Adrenal gland (tissue), 12 donors: ENCODE results near the gene CHM. TPM values are rescaled to one million over a fixed set of nuclear protein-coding genes. Genes with fewer than 3 reads are reported as not detected.

Experiments used
- DNase-seq, 7 donors: peaks; one replicate each; pipeline ENCODE4 v3.0.0-alpha.2; 2019 to 2020
- H3K27ac ChIP-seq, 5 donors: fragments of 200-600 bp; sonication (generic) in 4 of 5; 1 replicate in 3 of 5; 2 replicates in 2 of 5; pipeline versions ENCODE4 v1.5.1 to v1.8.0; 2016 to 2020; ENCODE audit warnings: mild to moderate bottlenecking in 1 of 5
- H3K27me3 ChIP-seq: fragments of 200-600 bp; 2 replicates; pipeline ENCODE4 v1.8.0; 2021
- H3K36me3 ChIP-seq, 2 donors: fragments of 200-600 bp; replicated peaks in 1 of 2; 1 replicate in 1 of 2; 2 replicates in 1 of 2; pipeline versions ENCODE4 v1.5.1 to v1.8.0; 2018 to 2022
- H3K4me1 ChIP-seq, 2 donors: fragments of 200-600 bp; replicated peaks in 1 of 2; 1 replicate in 1 of 2; 2 replicates in 1 of 2; pipeline versions ENCODE4 v1.5.1 to v1.8.0; 2018 to 2021
- H3K4me3 ChIP-seq, 4 donors: fragments of 200-600 bp; sonication (generic) in 3 of 4; one replicate each; pipeline ENCODE4 v1.5.1; 2016 to 2018
- H3K9me3 ChIP-seq, 3 donors: fragments of 200-600 bp; sonication (generic) in 1 of 3; replicated peaks in 1 of 3; 1 replicate in 2 of 3; 2 replicates in 1 of 3; pipeline versions ENCODE4 v1.5.1 to v1.8.0; 2016 to 2021
- CTCF ChIP-seq, 6 experiments: fragments of 450-650 bp in 4 of 6; fragments of 200-600 bp in 2 of 6; sonication (generic) in 1 of 6; IDR thresholded peaks; 1 replicate in 5 of 6; 2 replicates in 1 of 6; pipeline versions ENCODE4 v1.5.1 to v1.8.0; 2016 to 2021; ENCODE audit warnings: antibody characterized with exemption in 6 of 6, mild to moderate bottlenecking in 2 of 6, moderate library complexity in 1 of 6
- POLR2A ChIP-seq, 2 donors: fragments of 450-650 bp; IDR thresholded peaks; one replicate each; pipeline ENCODE4 v1.6.1; 2017; ENCODE audit warnings: antibody characterized with exemption in 2 of 2, mild to moderate bottlenecking in 2 of 2, moderate library complexity in 1 of 2
- WGBS, 4 donors: extraction: QIAGEN DNeasy Blood & Tissue Kit in 2 of 4; methylation state at CpG; one replicate each; pipeline versions ENCODE4 v1.1.5 to v1.1.7; 2013 to 2017; 5-methylcytosine and 5-hydroxymethylcytosine counted together
- intact Hi-C, 2 donors: fragments of 100-400 bp; cut with DNase I; formaldehyde crosslinking; loops; one replicate each; pipeline versions ENCODE4 v1.14.1 to v1.15.0; 2022 to 2023
- polyA plus RNA-seq, 3 donors: library from polyadenylated mRNA; stranded (reverse); fragments of 200-250 nt in 2 of 3; fragments of 350-450 nt in 1 of 3; fragmentation: Illumina TruSeq in 1 of 3; extraction: RNeasy Lipid Tissue Mini Kit (QIAGEN cat#74804) in 1 of 3; gene quantifications; one replicate each; pipeline ENCODE4 v1.2.3, GENCODE V29; 2013 to 2014
- total RNA-seq, 9 donors: library from RNA; depleted of rRNA in 4 of 9; stranded (reverse); fragments of >200 nt in 4 of 9; fragments of 120-200 nt in 1 of 9; fragmentation: NEBNext Ultra II Directional in 1 of 9; extraction: Animal tissue kit (Norgen Biotek cat#: 25700) in 1 of 9; gene quantifications; one replicate each; pipeline versions ENCODE4 v1.1.0 to v1.2.4, GENCODE V29; 2013 to 2023
- donor health status: healthy with polysubstance abuse.
- donor health status: Bipolar disorder and iron deficiency.
- donor health status: DM: yes; HTN: yes; CAD: no.
- donor health status: DM: no; HTN: no; CAD: no.
- donor health status: DM: no; HTN: no; CAD: no.
- donor health status: DM: yes; HTN: yes; CAD: no.

The CHM gene
- total and polyA plus RNA-seq, 12 donors: 12.6 to 48.8 (median 25.7) TPM

- no peak for TF ChIP-seq POLR2A (IDR thresholded peaks at IDR 0.05)
- no peak for TF ChIP-seq CTCF (IDR thresholded peaks at IDR 0.05)
- Histone ChIP-seq H3K4me3 (no peak overlapping the region), H3K9me3 (no peaks in the 10 kb centered on the region), H3K27me3 (peaks cover 15% of the 10 kb centered on the region), H3K36me3 (no peaks in the 10 kb centered on the region), H3K4me1 (no peaks in the 10 kb centered on the region), H3K27ac (no peak overlapping the region)
- intact Hi-C loops: no loop called here
- 68 to 90% (median 76%) methylated on average over 3 of the region's 3 CpGs for WGBS, 4 donors
- no peak for DNase-seq
Observed at GRCh38 chrX:86061407-86061806, 14.0 kb upstream of the CHM start.

- no peaks in the 10 kb centered on the region for H3K27me3 ChIP-seq
- TF ChIP-seq POLR2A (IDR thresholded peaks at IDR 0.05) (no peak), CTCF (IDR thresholded peaks at IDR 0.05) (no peak)
- H3K4me1 ChIP-seq: no peaks in the 10 kb centered on the region
- WGBS, 4 donors: 46 to 74% (median 61%) methylated on average over 2 of the region's 2 CpGs
- no peak overlapping the region for H3K4me3 ChIP-seq
- H3K9me3 ChIP-seq: no peaks in the 10 kb centered on the region
- no peak overlapping the region for H3K27ac ChIP-seq
- no peak for DNase-seq
- H3K36me3 ChIP-seq: no peaks in the 10 kb centered on the region
- intact Hi-C loops: no loop called here
Observed at GRCh38 chrX:86051741-86052140, 4.4 kb upstream of the CHM start.

GRCh38 chrX:86047936-86048280 is 550 bp upstream of the CHM start:
- no peaks in the 10 kb centered on the region for H3K27me3 ChIP-seq
- no peaks in the 10 kb centered on the region for H3K4me1 ChIP-seq
- H3K36me3 ChIP-seq: no peaks in the 10 kb centered on the region
- H3K27ac ChIP-seq: peak overlapping the region in 3 of 5 donors; percentile 11 to 88 (median 18)
- TF ChIP-seq CTCF (IDR thresholded peaks at IDR 0.05) (no peak), POLR2A (IDR thresholded peaks at IDR 0.05) (no peak)
- DNase-seq: peak in 1 of 7 donors; percentile 3
- H3K4me3 ChIP-seq: peak overlapping the region in 2 of 4 donors; percentile 13 to 58
- no peaks in the 10 kb centered on the region for H3K9me3 ChIP-seq
- intact Hi-C loops: no loop called here
- 18 to 43% (median 27%) methylated on average over 14 to 15 of the region's 15 CpGs for WGBS, 4 donors

GRCh38 chrX:86044216-86044615 is 3.1 kb downstream of the CHM start:
- DNase-seq: no peak
- H3K4me1 ChIP-seq: peaks cover 0 to 7% of the 10 kb centered on the region in 2 donors
- no peaks in the 10 kb centered on the region for H3K9me3 ChIP-seq
- H3K27me3 ChIP-seq: no peaks in the 10 kb centered on the region
- no peaks in the 10 kb centered on the region for H3K36me3 ChIP-seq
- no peak overlapping the region for H3K27ac ChIP-seq
- TF ChIP-seq CTCF (IDR thresholded peaks at IDR 0.05) (no peak), POLR2A (IDR thresholded peaks at IDR 0.05) (no peak)
- intact Hi-C loops: no loop called here
- no peak overlapping the region for H3K4me3 ChIP-seq
